GM18508 (cell line): ENCODE data around the gene OSBPL10.
"Not testable (repeated sequence)": the region's sequence is repeated elsewhere in the genome, so short reads cannot be mapped to it uniquely, and the experiment has no call there.

Source experiments
- ATAC-seq: cut with Tn5 transposase; IDR thresholded peaks from one replicate; pipeline ENCODE4 v1.9.1; 2021; ENCODE audit warnings: moderate number of reproducible peaks; ENCODE audit not compliant: insufficient read depth, unreplicated experiment

Gene OSBPL10

GRCh38 chr3:31785734-31786133, 195.3 kb downstream of the OSBPL10 start:
- ATAC-seq, result no peak

DNA sequence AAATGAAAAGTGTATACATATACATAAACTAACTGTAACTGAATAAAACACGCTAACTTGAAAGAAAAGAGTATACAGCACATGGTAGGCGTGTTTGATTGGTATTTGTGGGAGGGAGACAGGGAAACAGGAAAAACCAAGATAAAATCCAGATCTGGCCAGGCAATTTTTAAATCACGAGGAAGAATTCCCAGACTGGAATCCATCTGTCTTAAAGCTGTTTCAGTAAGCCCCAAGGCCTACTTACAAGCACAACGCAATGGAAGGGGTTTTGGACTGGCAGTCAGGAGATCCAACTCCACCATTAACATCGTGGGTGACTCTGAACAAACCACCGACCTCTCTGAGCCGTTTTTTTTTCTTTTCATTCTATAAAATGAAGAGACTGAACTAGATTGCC, 195.8 kb downstream of the OSBPL10 start:
- no peak for ATAC-seq

GRCh38 chr3:31783851-31784250, 197.2 kb downstream of the OSBPL10 start:
- not testable (repeated sequence) for ATAC-seq

GRCh38 chr3:31782306-31782705, 198.8 kb downstream of the OSBPL10 start:
- not testable (repeated sequence) for ATAC-seq

DNA sequence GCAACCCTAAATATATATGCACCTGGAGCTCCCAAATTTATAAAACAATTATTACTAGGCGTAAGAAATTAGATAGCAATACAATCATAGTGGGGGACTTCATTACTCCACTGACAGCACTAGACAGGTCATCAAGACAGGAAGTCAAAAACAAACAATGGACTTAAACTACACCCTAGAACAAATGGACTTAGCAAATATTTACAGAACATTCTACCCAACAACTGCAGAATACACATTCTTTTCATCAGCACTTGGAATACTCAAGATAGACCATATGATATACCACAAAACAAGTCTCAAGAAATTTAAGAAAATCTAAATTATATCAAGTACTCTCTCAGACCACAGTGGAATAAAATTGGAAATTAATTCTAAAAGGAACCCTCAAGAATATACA, 201.5 kb downstream of the OSBPL10 start:
- ATAC-seq, result no peak

GRCh38 chr3:31777887-31778286, 203.2 kb downstream of the OSBPL10 start:
- no peak for ATAC-seq

DNA sequence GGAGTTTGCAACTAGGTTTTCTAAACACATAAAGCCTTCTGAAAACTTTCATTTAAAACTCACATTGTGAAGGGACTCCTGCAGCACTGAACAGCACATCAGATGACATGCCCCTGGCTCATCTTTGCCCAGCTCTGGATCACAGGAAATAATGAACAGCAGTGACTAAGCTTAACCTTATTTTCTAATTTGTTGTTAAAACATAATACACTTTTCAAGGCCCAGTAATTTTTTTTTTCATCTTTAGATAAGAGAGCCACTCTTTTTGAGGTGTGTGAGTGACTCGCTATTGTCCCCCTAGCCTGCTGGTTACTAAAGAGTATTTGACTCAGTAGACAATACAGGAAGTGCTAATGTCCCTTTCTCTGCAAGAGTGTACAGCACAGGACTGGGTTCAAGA, 204.0 kb downstream of the OSBPL10 start:
- no peak for ATAC-seq

- no peak for ATAC-seq
Measured at GRCh38 chr3:31776016-31776415, 205.0 kb downstream of the OSBPL10 start.

DNA sequence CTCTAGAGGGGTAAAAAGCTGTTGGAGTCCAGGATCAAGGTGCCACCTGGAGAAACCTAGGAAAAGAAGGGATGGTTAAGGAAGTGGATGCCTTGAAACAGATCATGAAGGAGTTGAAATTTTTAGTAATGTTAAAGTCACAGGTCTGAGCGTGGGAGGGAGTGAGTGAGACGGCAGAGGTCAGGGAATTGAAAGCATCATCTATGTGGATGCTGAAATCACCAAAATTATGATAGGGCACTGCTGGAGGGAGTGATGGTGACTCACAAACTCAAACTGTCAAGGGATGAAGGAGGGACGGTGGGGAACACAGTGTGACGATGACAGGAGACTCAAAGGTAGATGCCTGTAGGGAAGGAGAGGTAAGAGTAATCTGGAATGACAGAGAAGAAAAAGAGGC, 205.7 kb downstream of the OSBPL10 start:
- no peak for ATAC-seq

DNA sequence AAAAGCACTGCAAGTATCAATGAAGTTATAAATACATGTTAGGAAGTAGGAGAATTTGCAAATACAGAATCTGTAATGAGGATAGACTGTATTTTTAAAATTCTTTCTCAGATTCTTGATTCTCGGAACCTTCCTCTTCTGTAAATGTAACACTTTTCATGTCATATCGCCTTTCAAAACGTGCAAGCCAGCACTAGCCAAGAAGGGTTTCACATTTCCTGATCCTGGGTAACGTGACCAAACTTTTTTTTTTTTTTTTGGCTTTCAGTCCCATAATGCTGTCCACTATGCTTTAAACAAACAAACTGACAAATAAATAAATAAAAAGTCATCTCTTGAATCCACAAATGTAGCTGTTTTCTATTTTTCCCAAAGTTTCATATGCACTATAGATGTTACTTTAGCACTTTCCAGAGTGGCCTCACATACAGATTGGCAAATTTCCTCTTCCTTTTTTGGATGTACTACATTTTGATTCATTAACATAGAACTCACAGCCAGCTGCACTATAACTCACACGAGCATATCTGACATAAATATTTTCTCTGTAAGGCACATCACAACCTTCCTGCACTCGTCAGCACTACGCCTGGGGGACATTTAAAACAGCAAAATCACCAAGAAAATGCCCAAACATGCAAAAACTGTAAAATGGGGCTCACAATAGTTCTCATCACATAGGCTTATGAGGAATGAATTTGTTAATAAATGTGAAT, 208.1 kb downstream of the OSBPL10 start:
- ATAC-seq, result no peak

DNA sequence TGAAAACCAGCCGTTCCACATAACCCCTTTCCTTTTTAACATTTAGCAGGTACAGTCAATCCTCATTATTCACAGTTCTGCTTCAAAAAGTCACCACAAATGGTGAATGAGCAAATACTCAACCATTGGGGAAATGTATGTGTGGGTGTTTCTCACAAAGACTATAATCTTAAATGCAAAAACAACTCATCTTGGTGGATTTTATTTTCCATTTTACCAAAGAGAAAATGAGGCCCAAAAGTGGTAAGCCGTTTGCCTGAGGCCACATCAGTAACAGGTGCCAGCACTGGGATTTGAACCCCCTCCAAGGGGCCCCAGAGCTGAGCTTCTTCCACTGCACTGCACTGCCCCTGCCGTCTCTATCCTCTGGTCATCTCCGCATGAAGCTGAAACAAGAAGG, 208.8 kb downstream of the OSBPL10 start:
- ATAC-seq, result no peak

GRCh38 chr3:31770822-31771326, 210.2 kb downstream of the OSBPL10 start:
- ATAC-seq, result no peak

- no peak for ATAC-seq
Measured at GRCh38 chr3:31768479-31769125, 212.5 kb downstream of the OSBPL10 start.

- ATAC-seq, result no peak
Measured at GRCh38 chr3:31767920-31768319, 213.1 kb downstream of the OSBPL10 start.

DNA sequence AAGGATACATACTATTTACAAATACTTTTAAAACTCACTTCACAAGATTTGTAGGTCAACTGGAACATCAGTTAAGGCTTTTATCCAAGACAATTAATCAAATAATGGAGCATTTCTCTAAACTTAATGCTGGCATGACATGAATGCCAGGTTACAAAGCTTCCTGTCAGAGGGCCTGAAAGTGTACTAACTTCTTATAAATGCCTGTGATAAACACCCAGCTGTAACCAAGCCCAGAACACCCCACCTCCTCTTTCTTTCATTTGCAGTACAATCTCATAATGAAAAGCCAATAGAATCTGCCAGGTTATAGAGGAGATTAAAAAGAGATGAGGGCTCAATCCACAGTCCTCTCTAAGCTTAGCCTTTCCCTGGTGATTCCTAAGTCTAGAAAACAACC, 214.4 kb downstream of the OSBPL10 start:
- no peak for ATAC-seq

DNA sequence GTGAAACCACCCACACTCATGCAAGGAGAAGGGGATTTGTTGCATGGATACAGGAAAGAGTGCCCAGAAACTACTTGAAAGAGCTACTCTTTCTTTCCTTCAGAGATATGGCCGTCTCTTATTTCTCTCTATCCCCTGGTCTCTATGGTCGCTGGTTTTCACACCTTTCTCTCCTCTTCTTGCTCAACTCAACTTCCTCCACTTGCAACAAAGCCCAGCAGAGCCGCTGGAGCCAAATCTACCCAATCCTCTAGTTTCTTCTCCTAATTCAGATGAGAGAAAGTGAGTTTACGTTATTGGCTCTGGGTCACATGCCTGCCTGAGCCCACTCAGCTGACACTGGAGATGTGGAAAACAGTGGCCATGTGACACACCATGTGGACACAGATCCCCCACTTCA, 215.2 kb downstream of the OSBPL10 start:
- ATAC-seq, result no peak

GRCh38 chr3:31763731-31764130, 217.3 kb downstream of the OSBPL10 start:
- no peak for ATAC-seq

GRCh38 chr3:31762888-31763351, 218.1 kb downstream of the OSBPL10 start:
- no peak for ATAC-seq

DNA sequence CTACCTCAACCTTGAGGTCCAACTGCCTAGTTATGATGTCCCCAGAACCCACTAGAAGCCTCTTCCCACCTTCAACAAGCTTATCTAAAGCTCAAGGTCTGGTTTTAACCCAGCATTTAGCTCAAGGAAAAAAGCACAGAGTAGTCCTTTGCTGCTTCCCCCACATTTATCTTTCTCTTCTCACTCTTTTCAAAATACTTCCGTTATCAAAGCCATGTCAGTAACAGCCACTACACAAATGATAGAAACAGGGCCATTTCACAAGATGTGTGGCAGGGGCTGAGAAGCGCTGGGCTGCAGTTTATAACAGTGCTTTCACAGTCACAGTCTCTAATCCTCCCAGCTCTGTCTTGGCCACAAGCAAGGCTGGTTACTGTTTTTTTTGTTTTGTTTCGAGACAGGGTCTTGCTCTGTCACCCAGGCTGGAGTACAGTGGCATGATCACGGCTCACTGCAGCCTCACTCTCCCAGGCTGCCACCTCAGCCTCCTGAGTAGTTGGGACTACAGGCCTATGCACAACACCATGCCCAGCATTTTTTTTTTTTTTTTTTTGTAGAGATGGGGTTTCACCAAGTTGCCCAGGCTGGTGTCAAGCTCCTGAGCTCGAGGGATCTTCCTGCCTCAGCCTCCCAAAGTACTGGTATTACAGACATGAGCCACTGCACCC, 218.8 kb downstream of the OSBPL10 start:
- ATAC-seq, result no peak

DNA sequence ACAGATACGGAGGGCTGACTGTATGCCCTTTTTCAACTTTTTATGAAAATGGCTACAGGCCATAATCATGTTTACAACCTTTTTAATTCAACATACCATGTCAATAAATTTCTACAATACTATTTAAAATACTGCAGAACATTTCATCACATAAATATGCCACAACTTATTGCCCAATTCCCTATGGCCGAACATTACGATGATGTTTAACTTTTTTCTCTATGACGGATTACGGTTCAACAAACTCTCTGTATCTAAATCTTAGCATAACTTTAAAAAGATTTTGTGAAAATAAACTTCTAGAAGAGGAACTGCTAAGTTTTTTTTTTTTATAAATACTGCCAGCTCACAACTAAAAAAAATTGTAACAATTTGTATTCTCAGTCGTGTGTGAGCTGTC, 220.4 kb downstream of the OSBPL10 start:
- ATAC-seq, result no peak

- ATAC-seq, result no peak
Measured at GRCh38 chr3:31758322-31758965, 222.6 kb downstream of the OSBPL10 start.
